MCF 10A (cell line): ENCODE results near the gene CDS1. TPM values are rescaled to one million over a fixed set of nuclear protein-coding genes. Genes with fewer than 3 reads are reported as not detected.

Source experiments
- BruUV-seq: library from RNA; stranded (reverse); fragments of 400-500 nt; replicated peaks from 2 replicates; lab custom pipeline; 2021; lab: Mats Ljungman, UMichigan
- CTCF ChIA-PET: fragments of 300-600 bp; sonication (Branson Sonifier 250); formaldehyde crosslinking; extraction: SDS; loops from one replicate; lab custom pipeline; 2021; ENCODE audit warnings: antibody characterized with exemption, inconsistent platforms; lab: Yijun Ruan, JAX
- POLR2A ChIA-PET: fragments of 300-600, 350-650 bp; sonication (Branson Sonifier 250); formaldehyde crosslinking; extraction: SDS; loops from one replicate; lab custom pipeline; 2020; ENCODE audit warnings: antibody characterized with exemption, inconsistent platforms; lab: Yijun Ruan, JAX
- DNase-seq: peaks from one replicate; pipeline ENCODE4 v3.0.0-alpha.2; 2018; ENCODE audit not compliant: unreplicated experiment
- H3K27ac Mint-ChIP-seq: one replicate; pipeline ENCODE4 v1.8.0; 2022; ENCODE audit warnings: mild to moderate bottlenecking, low read depth, mixed read lengths; ENCODE audit not compliant: unreplicated experiment
- H3K27me3 Mint-ChIP-seq: one replicate; pipeline ENCODE4 v1.8.0; 2022; ENCODE audit warnings: mixed read lengths; ENCODE audit not compliant: insufficient read depth, unreplicated experiment
- H3K36me3 Mint-ChIP-seq: one replicate; pipeline ENCODE4 v1.8.0; 2022; ENCODE audit warnings: mild to moderate bottlenecking, moderate library complexity, mixed read lengths; ENCODE audit not compliant: insufficient read depth, unreplicated experiment
- H3K4me1 Mint-ChIP-seq: one replicate; pipeline ENCODE4 v1.8.0; 2022; ENCODE audit warnings: mixed read lengths; ENCODE audit not compliant: insufficient read depth, unreplicated experiment
- H3K4me3 Mint-ChIP-seq: one replicate; pipeline ENCODE4 v1.8.0; 2022; ENCODE audit warnings: mild to moderate bottlenecking, moderate library complexity, mixed read lengths; ENCODE audit not compliant: unreplicated experiment
- H3K9me3 Mint-ChIP-seq: one replicate; pipeline ENCODE4 v1.8.0; 2022; ENCODE audit warnings: mixed read lengths; ENCODE audit not compliant: unreplicated experiment
- intact Hi-C: fragments of 100-400 bp; cut with micrococcal nuclease; formaldehyde crosslinking; loops from 2 replicates; pipeline ENCODE4 v1.14.1; 2022
- total RNA-seq: library from RNA; stranded (reverse); gene quantifications from 2 replicates; pipeline ENCODE4 v1.2.3, GENCODE V29; 2022
- TF ChIP-seq, protein P1 (sequence below): fragments of 200-600 bp; IDR thresholded peaks from one replicate; pipeline ENCODE4 v1.8.0; 2022; ENCODE audit warnings: antibody characterized with exemption, mild to moderate bottlenecking; ENCODE audit not compliant: unreplicated experiment

CDS1 gene
- total RNA-seq, 1 experiment from 2014 or later, result 11.5 TPM

DNA sequence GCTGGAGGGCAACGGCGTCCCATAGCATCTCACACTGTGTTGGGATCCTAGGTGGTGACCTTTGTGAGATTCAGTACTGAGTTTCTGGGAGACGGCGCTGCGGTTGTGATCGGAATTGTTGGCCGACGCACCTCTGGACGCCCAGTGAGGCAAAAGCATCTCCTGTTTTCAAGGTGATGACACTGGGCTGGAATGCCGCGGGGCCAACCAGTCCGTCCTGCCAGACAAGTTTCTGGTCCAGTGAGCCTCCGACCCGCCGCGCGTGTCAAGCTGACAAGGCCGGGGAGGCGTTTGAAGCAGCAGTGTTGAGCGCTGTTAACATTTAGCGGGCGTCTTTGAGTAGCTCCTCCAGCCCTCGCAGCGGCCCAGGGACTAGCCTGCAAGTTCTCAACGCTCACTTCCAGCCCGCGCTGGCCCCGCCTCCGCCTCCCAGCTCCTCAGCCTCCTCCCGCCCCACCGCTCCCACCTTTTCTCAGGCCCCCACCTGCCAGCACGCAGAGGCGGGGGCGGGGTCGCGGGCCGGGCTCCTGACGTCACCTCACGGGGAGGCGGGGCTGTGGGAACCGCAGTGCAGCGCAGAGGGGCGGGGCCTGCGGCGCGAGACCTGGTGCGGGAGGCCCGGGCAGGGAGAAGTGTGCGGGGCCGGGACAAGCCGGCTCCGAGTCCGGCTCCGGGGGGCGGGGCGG lies 482 bp upstream of the CDS1 start:
- ChIA-PET CTCF (interaction anchor here (0.5 to 1.5 kb wide), 6 partner anchors 14 to 384 kb away, joined by 3 to 5 read pairs (median 3); partner anchors contain the start of gene WDFY3), POLR2A (interaction anchor here (0.6 to 4.8 kb wide), 28 partner anchors 12 to 1547 kb away, joined by 3 to 96 read pairs (median 4); partner anchors contain the start of genes COPS4 and WDFY3)
- Mint-ChIP-seq H3K4me3 (peak overlapping the region; percentile 90), H3K27me3 (no peaks in the 10 kb centered on the region), H3K27ac (peak overlapping the region; percentile 86), H3K36me3 (no peaks in the 10 kb centered on the region), H3K4me1 (peaks cover 30% of the 10 kb centered on the region), H3K9me3 (peaks cover 12% of the 10 kb centered on the region)
- BruUV-seq, result no TSS peak
- intact Hi-C loops, result loop anchor here (2.0 kb wide), 1 partner anchor 50 kb away; no protein-coding TSS in a partner anchor
- peak; percentile 92 for DNase-seq
- TF ChIP-seq, protein P1, sequence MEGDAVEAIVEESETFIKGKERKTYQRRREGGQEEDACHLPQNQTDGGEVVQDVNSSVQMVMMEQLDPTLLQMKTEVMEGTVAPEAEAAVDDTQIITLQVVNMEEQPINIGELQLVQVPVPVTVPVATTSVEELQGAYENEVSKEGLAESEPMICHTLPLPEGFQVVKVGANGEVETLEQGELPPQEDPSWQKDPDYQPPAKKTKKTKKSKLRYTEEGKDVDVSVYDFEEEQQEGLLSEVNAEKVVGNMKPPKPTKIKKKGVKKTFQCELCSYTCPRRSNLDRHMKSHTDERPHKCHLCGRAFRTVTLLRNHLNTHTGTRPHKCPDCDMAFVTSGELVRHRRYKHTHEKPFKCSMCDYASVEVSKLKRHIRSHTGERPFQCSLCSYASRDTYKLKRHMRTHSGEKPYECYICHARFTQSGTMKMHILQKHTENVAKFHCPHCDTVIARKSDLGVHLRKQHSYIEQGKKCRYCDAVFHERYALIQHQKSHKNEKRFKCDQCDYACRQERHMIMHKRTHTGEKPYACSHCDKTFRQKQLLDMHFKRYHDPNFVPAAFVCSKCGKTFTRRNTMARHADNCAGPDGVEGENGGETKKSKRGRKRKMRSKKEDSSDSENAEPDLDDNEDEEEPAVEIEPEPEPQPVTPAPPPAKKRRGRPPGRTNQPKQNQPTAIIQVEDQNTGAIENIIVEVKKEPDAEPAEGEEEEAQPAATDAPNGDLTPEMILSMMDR, result no peak

DNA sequence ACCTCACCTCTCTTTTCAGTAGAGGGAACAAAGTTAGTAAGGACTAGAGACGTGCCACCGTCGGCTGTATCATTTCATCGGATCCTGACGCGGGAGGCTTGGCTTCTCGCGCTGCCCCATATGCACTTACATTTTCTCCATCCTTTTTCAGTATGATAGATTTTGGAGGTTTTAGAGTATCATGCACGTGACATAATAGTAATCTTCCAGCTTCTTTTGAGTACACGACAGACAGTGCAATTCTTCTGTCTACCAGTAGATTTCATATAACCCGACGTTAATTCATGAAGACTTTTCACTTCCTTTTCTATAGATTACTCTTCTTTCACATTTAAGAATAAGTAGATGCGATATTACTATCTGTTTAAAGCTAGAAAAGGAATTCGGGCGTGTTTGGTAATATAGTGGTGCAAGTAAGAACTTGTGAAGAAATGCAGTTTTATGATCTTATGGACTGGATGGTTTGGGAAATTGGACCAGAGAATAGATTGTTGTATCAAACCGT lies 1.0 kb downstream of the CDS1 start:
- TF ChIP-seq, protein P1, result peak; percentile 21
- no peaks in the 10 kb centered on the region for H3K27me3 Mint-ChIP-seq
- peak overlapping the region; percentile 90 for H3K4me3 Mint-ChIP-seq
- no peaks in the 10 kb centered on the region for H3K36me3 Mint-ChIP-seq
- no TSS peak for BruUV-seq
- H3K4me1 Mint-ChIP-seq, result peaks cover 30% of the 10 kb centered on the region
- H3K27ac Mint-ChIP-seq, result peak overlapping the region; percentile 86
- H3K9me3 Mint-ChIP-seq, result peaks cover 15% of the 10 kb centered on the region
- DNase-seq, result no peak
- intact Hi-C loops, result loop anchor here (2.0 kb wide), 2 partner anchors 49 to 107 kb away; no protein-coding TSS in a partner anchor
- ChIA-PET CTCF (interaction anchor here (0.8 to 1.5 kb wide), 6 partner anchors 11 to 387 kb away, joined by 3 to 7 read pairs (median 4); no protein-coding TSS in a partner anchor), POLR2A (interaction anchor here (0.6 to 4.8 kb wide), 20 partner anchors 11 to 1549 kb away, joined by 3 to 96 read pairs (median 5); partner anchors contain the start of genes COPS4 and WDFY3)

DNA sequence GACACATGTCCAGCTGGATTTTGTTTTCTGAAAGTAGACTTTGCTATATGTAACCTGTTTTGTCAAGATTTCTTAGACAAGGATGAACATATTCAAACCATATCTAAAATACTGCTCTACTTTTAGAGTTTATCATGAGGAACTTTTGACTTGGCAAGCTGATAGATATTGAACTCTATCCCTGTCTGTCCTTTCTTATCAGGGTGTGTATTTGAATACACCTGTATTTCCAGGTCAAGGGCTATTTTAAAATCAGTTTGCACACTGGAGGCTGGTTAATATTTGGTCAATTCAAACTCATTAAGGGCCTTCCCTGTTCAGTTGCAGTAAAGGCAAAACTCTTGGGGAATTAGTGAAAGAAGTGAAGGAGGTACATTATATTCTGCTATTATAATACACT lies 2.3 kb downstream of the CDS1 start:
- peak overlapping the region; percentile 42 for H3K27ac Mint-ChIP-seq
- no peak for DNase-seq
- H3K27me3 Mint-ChIP-seq, result no peaks in the 10 kb centered on the region
- H3K36me3 Mint-ChIP-seq, result no peaks in the 10 kb centered on the region
- POLR2A ChIA-PET, result interaction anchor here (0.6 to 4.8 kb wide), 13 partner anchors 9 to 381 kb away, joined by 3 to 96 read pairs (median 7); partner anchors contain the start of gene WDFY3
- TF ChIP-seq, protein P1, result no peak
- H3K9me3 Mint-ChIP-seq, result peaks cover 15% of the 10 kb centered on the region
- CTCF ChIA-PET, result interaction anchor here (0.7 to 0.9 kb wide), 3 partner anchors 13 to 56 kb away, joined by 3 to 4 read pairs (median 3); no protein-coding TSS in a partner anchor
- no TSS peak for BruUV-seq
- peak overlapping the region; percentile 12 for H3K4me3 Mint-ChIP-seq
- H3K4me1 Mint-ChIP-seq, result peaks cover 30% of the 10 kb centered on the region
- intact Hi-C loops, result loop anchor here (2.0 kb wide), 1 partner anchor 106 kb away; no protein-coding TSS in a partner anchor

DNA sequence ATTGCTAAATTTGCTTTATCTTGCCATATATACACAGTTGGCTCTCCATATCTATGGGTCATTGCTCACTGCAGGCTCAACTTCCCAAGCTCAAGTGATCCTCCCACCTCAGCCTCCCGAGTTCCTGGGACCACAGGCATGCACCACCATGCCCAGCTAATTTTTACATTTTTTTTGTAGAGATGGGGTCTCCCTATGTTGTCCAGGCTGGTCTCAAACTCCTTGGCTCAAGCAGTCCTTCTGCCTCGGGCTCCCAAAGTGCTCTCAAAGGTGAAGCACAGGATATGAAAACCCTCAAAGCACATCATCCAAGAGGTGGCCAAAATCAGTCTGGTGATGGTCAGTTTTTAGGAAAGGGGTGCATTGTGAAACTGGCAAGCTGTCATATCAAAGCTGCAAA lies 11.8 kb downstream of the CDS1 start:
- TF ChIP-seq, protein P1, result no peak
- intact Hi-C loops, result no loop called here
- Mint-ChIP-seq H3K27ac (no peak overlapping the region), H3K36me3 (no peaks in the 10 kb centered on the region), H3K4me1 (peaks cover 19% of the 10 kb centered on the region), H3K9me3 (no peaks in the 10 kb centered on the region), H3K4me3 (no peak overlapping the region), H3K27me3 (no peaks in the 10 kb centered on the region)
- DNase-seq, result no peak
- CTCF ChIA-PET, result interaction anchor here (1.0 to 4.2 kb wide), 3 partner anchors 11 to 16 kb away, joined by 3 to 18 read pairs (median 7); no protein-coding TSS in a partner anchor
- BruUV-seq, result no TSS peak
- POLR2A ChIA-PET, result interaction anchor here (0.7 to 6.6 kb wide), 3 partner anchors 9 to 37 kb away, joined by 3 to 96 read pairs (median 7); partner anchors contain the start of gene CDS1
